Left colon (tissue), 2 donors: ENCODE data around the gene CHIT1. TPM values are rescaled to one million over a fixed set of nuclear protein-coding genes. Genes with fewer than 3 reads are reported as not detected.
A peak's percentile ranks its signal among the peaks of the same experiment; 100 is the strongest.

Source experiments
- ATAC-seq: fragments of 200-7000 bp; cut with Tn5 transposase; one replicate; pipeline ENCODE4 v1.9.1; 2020; ENCODE audit warnings: mild to moderate bottlenecking, moderate library complexity
- DNase-seq, 2 donors: peaks; one replicate each; pipeline ENCODE4 v3.0.0-alpha.2; 2020
- intact Hi-C, 2 donors: fragments of 100-400 bp; cut with DNase I in 1 of 2; cut with micrococcal nuclease in 1 of 2; formaldehyde crosslinking; loops; one replicate each; pipeline versions ENCODE4 v1.11.2 to v1.14.0; 2022; cut with DNase I, micrococcal nuclease
- total RNA-seq, 2 donors: library from RNA; stranded (reverse); fragmentation: NEBNext Ultra II Directional; extraction: Animal tissue kit (Norgen Biotek cat#: 25700); gene quantifications; one replicate each; pipeline ENCODE4 v1.2.1, GENCODE V29; 2021
- donor health status: DM: no; HTN: no; CAD: no.
- donor health status: DM: yes; HTN: yes; CAD: no.

Gene CHIT1
- total RNA-seq, 2 donors from 2014 or later: 0.40 TPM; not detected in 1

GRCh38 chr1:203202431-203203245, 26.8 kb downstream of the CHIT1 start:
- intact Hi-C loops: no loop called here
- ATAC-seq: no peak
- DNase-seq: peak; percentile 17 to 40

- intact Hi-C loops: no loop called here
- no peak for DNase-seq
- ATAC-seq: no peak
Measured at GRCh38 chr1:203201516-203202205, 27.8 kb downstream of the CHIT1 start.

GRCh38 chr1:203200916-203201315, 28.6 kb downstream of the CHIT1 start:
- intact Hi-C loops: no loop called here
- ATAC-seq (no peak), DNase-seq (no peak)

- intact Hi-C loops: no loop called here
- ATAC-seq (no peak), DNase-seq (no peak)
Measured at GRCh38 chr1:203199816-203200571, 29.5 kb downstream of the CHIT1 start.

GRCh38 chr1:203199481-203199815, 30.0 kb downstream of the CHIT1 start:
- ATAC-seq (no peak), DNase-seq (no peak)
- intact Hi-C loops: no loop called here

GRCh38 chr1:203199002-203199401, 30.5 kb downstream of the CHIT1 start:
- DNase-seq (no peak), ATAC-seq (no peak)
- intact Hi-C loops: no loop called here

GRCh38 chr1:203197625-203198024, 31.8 kb downstream of the CHIT1 start:
- intact Hi-C loops: no loop called here
- ATAC-seq: no peak
- DNase-seq: no peak

GRCh38 chr1:203196371-203196770, 33.1 kb downstream of the CHIT1 start:
- ATAC-seq (no peak), DNase-seq (no peak)
- intact Hi-C loops: no loop called here

- intact Hi-C loops: no loop called here
- DNase-seq (no peak), ATAC-seq (no peak)
Measured at GRCh38 chr1:203190949-203191348, 38.5 kb downstream of the CHIT1 start.

GRCh38 chr1:203189951-203190352, 39.5 kb downstream of the CHIT1 start:
- intact Hi-C loops: no loop called here
- DNase-seq (no peak), ATAC-seq (no peak)

- no peak for DNase-seq
- no peak for ATAC-seq
- intact Hi-C loops: no loop called here
Measured at GRCh38 chr1:203188686-203189232, 40.7 kb downstream of the CHIT1 start.

GRCh38 chr1:203187689-203188264, 41.7 kb downstream of the CHIT1 start:
- DNase-seq (no peak), ATAC-seq (no peak)
- intact Hi-C loops: no loop called here

- DNase-seq (no peak), ATAC-seq (no peak)
- intact Hi-C loops: no loop called here
Measured at GRCh38 chr1:203187304-203187685, 42.2 kb downstream of the CHIT1 start.

- DNase-seq: no peak
- peak; percentile 39 for ATAC-seq
- intact Hi-C loops: no loop called here
Measured at GRCh38 chr1:203186446-203187303, 42.8 kb downstream of the CHIT1 start, which contains the start of gene CHI3L1. Gene CHI3L1 (minus strand): TSS chr1:203186704. CDS start chr1:203186623, 81 bp downstream.

- no peak for ATAC-seq
Measured at GRCh38 chr1:203186091-203186445, 43.4 kb downstream of the CHIT1 start.

GRCh38 chr1:203185585-203185984, 43.9 kb downstream of the CHIT1 start:
- DNase-seq (no peak), ATAC-seq (no peak)
- intact Hi-C loops: no loop called here

More at GRCh38 chr1:203186091-203186445, 43.4 kb downstream of the CHIT1 start:
- no peak for DNase-seq
- intact Hi-C loops: no loop called here

- no peak for ATAC-seq
- DNase-seq: no peak
- intact Hi-C loops: no loop called here
Measured at GRCh38 chr1:203185061-203185461, 44.4 kb downstream of the CHIT1 start.

GRCh38 chr1:203184467-203184866, 45.0 kb downstream of the CHIT1 start:
- intact Hi-C loops: no loop called here
- no peak for ATAC-seq
- no peak for DNase-seq
